ENCODE data around the gene TMC6.

TMC6 gene

GRCh38 chr17:78111727-78112517 lies 16.6 kb downstream of the TMC6 start:
- DNase-seq, result no peak

DNA sequence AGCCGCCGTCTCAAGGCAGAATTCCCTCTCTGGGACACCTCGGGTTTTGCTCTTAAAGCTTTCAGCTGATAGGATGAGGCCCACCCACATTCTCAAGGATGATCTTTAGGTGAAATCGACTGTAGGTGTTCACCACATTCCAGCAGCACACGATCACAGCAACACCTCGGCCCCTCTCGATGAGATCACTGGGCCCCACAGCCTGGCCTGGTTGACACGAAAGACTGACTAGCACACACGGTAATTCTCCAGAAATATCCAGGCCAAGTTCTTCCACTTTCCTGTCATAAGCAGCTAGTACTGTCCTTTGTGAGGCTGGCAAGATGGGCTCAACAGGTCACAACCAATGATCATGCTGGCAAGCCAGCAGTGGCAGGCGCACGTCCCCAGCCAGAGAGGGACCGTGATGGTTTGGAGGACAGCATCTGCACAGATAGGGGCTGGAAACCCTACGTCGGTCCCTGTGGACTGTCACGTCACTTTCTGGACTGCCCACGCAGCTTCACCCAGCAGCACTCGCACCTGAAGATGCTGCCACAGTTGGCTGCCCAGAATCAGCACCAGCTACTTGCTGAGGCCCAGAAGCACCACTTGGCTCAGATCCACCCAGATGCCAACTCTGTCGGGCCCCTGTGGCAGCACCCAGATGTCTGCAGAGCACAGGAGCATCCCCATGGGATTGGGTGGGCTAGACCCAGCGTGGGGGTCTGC lies 17.4 kb downstream of the TMC6 start:
- no peak for DNase-seq

DNA sequence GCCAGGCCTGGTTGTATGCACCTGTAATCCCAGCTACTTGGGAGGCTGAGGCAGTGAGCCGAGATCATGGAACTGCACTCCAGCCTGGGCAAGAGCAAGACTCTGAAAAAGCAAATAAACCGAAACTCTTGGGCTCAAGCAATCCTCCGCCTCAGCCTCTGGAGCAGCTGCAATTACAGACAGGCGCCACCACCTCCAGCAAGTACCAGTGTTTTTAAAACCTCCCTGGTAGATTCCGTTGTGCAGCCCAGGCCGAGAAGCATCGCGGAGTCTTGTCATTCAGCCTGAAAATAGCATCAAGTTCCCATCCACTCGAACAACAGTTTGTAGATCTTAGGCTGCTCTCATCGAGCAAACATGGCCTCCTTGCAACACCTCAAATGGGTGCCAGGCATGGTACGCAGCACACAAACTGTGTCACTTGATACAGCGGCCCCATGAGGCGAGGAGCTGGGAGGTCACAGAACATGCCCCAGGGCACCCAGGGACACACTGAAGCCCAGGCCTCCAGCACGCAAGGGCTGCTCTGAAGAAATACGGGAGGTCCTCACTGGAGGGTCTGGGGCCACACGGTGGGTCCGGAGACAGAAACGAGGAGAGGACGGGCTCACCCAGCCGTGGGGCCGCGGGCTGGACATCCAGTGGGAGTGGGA lies 18.1 kb downstream of the TMC6 start:
- DNase-seq, result no peak

DNA sequence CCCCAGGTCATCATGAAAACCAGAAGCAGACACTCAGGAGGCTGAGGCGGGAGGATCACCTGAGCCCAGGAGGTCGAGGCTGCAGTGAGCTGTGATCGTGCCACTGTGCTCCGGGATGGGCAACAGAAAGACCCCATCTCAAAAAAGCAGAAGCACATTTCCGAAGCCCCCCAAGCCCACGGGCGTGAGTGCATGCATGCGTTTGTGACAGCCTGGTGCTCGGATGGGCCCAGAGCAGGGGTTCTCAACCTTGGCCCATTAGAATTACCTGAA lies 19.1 kb downstream of the TMC6 start:
- DNase-seq, result no peak

GRCh38 chr17:78108726-78109488 lies 19.6 kb downstream of the TMC6 start:
- DNase-seq, result no peak

GRCh38 chr17:78107976-78108725 lies 20.4 kb downstream of the TMC6 start:
- no peak for DNase-seq

- no peak for DNase-seq
Measured at GRCh38 chr17:78107457-78107856, 21.1 kb downstream of the TMC6 start.

DNA sequence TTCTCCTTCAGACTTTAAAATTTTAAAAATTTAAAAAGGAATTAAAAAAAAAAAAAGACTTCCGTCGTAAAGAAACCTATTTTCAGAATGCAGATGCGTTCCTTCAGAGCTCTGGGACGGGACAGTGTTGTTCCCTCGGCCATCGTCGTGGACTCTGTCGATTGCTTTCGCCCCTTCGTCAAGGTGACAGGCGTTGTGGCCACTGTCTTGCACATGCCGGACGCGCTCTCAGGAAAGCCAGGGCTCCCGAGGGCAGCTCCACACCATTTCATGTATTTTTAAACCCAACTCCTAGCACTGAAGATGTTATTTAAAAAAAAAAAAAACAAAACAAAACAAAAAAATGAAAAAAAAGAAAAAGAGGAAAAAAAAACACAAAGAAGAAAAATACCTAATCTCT lies 22.3 kb downstream of the TMC6 start:
- no peak for DNase-seq

- DNase-seq, result no peak
Measured at GRCh38 chr17:78105551-78105950, 23.0 kb downstream of the TMC6 start.

GRCh38 chr17:78105101-78105500 lies 23.5 kb downstream of the TMC6 start:
- no peak for DNase-seq

- no peak for DNase-seq
Measured at GRCh38 chr17:78104540-78104941, 24.0 kb downstream of the TMC6 start.

GRCh38 chr17:78103311-78103710 lies 25.2 kb downstream of the TMC6 start:
- no peak for DNase-seq

GRCh38 chr17:78101542-78101941 lies 27.0 kb downstream of the TMC6 start:
- DNase-seq, result no peak

DNA sequence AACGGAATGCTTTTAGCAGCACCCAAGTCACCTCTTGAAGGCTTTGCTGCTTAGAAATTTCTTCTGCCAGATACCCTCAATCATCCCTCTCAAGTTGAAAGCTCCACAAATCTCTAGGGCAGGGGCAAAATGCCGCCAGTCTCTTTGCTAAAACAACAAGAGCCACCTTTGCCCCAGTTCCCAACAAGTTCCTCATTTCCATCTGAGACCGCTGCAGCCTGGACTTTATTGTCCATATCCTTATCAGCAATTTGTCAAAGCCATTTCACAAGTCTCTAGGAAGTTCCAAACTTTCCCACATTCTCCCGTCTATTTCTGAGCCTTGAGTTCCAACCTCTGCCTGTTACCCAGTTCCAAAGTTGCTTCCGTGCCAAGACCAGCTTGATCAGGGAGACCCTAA lies 27.4 kb downstream of the TMC6 start:
- DNase-seq, result no peak

DNA sequence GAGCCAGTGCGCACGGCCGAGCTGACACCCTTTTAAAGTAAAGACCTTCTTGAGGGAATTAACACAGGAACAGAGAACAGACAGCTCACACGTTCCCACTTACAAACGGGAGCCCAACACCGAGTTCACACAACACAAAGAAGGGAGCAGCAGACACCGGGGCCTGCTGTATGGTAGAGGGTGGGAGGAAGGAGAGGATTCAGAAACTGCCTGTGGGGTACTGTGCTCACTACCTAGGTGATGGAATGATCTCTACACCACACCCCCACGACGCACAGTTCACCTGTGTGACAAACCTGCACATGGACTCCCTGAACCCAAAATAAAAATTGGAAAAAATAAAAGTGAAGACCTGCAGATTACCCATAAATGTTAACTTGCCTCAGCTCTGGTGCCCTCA lies 32.5 kb downstream of the TMC6 start:
- DNase-seq, result no peak

- no peak for DNase-seq
Measured at GRCh38 chr17:78095035-78095434, 33.5 kb downstream of the TMC6 start.

DNA sequence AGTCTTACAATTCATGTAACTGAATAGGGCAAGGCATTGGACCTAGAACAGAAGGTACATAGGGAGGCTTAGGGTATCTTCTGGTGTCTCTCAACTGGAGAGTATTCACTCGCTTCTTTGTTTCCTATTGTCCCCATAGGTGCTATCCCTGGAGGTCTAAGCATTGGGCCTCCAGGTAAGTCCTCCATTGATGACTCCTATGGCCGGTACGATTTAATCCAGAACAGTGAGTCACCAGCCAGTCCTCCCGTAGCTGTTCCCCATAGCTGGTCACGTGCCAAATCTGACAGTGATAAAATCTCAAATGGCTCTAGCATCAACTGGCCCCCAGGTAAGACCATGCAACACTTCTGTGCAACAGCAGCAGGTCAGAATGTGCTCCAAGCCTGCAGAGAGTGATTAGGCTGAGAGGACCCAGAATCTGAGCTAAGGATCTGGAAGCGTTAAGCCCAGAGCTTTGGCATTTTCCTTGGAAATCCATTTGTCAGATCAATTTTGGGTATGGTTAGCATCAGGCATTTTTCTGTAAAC lies 35.7 kb downstream of the TMC6 start:
- no peak for DNase-seq

DNA sequence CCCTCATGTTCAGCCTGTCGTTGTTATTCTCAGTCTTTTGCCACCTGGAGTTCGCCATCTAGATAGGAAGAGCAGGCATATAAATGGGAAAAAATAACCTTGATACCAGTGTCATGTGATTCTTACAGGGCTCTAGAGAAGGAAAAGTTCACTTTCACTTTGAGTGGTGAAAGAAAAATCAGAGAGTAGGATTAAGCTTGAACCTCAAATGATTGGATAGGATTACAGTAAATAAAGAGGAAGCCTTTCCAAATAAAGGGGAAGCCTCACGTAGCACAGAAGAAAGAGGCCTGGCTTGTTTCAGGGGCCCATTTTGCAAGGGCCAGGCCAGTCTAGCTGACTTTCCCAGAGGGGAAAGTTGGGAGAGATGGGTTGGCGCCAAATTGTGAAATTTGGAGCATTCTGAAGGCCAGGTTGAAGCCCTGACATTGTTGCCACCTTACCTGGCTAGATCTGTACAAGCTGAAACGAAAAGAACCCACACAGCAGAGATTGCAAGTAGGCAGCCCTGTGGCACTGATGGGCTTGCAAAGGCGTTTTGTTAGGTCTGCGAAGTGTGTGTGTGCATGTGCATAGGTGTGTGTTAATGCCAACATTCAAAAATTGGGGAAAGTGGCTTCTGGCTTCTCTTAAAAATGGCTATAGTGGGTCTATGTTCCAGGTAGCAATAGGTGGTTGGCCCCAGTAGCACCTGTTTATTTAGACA lies 38.8 kb downstream of the TMC6 start:
- DNase-seq, result no peak

GRCh38 chr17:78088529-78088928 lies 40.0 kb downstream of the TMC6 start:
- DNase-seq, result no peak

DNA sequence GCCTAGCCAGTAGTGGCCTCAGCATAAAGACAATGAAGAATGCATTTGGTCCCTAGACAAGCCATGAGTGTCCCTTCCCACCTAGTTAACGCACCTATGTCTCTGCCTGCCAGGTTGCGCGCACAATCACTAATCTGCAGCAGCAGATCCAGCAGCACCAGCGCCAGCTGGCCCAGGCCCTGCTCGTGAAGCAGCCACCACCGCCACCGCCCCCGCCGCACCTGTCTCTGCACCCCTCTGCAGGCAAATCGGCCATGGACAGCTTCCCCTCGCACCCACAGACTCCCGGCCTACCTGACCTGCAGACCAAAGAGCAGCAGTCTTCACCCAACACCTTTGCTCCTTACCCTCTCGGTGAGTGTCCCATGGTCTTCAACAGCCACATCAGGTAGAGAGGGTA lies 41.8 kb downstream of the TMC6 start:
- no peak for DNase-seq

DNA sequence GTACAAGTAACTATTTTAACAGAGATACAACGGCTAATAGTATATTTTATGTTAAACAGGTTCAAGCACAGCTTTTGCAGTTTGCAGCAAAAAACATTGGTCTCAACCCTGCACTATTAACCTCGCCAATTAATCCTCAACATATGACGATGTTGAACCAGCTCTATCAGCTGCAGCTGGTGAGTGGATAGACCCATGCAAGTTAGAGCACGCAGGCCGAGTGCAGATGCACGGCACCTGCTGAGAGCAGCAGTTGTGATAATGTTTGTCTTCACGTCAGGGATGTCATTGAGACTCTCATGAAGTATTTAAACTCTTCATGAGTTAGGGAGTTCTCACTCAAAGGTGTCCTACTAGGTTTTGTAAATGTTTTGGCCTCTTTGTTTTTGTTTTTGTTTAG lies 45.6 kb downstream of the TMC6 start:
- DNase-seq, result no peak

Measured in right kidney (tissue), 1 donor.